Epithelial cell of alveolus of lung (primary cell): ENCODE data around the gene CCPG1. TPM values are rescaled to one million over a fixed set of nuclear protein-coding genes. Genes with fewer than 3 reads are reported as not detected.

Experiments
- total RNA-seq: library from RNA; depleted of rRNA; stranded (reverse); fragments of >200 nt; gene quantifications from 2 replicates; pipeline ENCODE4 v1.2.1, GENCODE V29; 2015

The CCPG1 gene
- total RNA-seq = 22.4 and 30.6 TPM in 2 replicates

GRCh38 chr15:55408012-55408928 is at the start of gene CCPG1, which contains the start of gene PIERCE2:
Gene CCPG1, minus strand, starts transcription at chr15:55408359. Its CDS starts 18,935 bp downstream, at chr15:55389424.
Gene PIERCE2, plus strand, starts transcription at chr15:55408495. Its CDS starts 274 bp downstream, at chr15:55408769.

GRCh38 chr15:55318588-55319494 is 89.3 kb downstream of the CCPG1 start, which contains the start of the genes PIGB and PIGBOS1:
Gene PIGB, plus strand, starts transcription at chr15:55319222. Its CDS starts 29 bp downstream, at chr15:55319251.
Gene PIGBOS1, minus strand, starts transcription at chr15:55319123. Its CDS starts 1,331 bp downstream, at chr15:55317792.

Other genes with a start within 250 kb of the CCPG1 start
- 105 and 120 TPM in 2 replicates for gene RSL24D1, start 211.4 kb downstream of the CCPG1 start, total RNA-seq
- gene RAB27A, start 118.5 kb downstream of the CCPG1 start, total RNA-seq = 13.1 and 19.8 TPM in 2 replicates
- 10.0 and 15.6 TPM in 2 replicates for gene PIGBOS1, start 89.2 kb downstream of the CCPG1 start, total RNA-seq
- gene PIGB, start 89.1 kb downstream of the CCPG1 start, total RNA-seq = 8.7 and 9.7 TPM in 2 replicates
- 6.5 TPM in 1 of 2 replicates, not detected in the other for gene PIERCE2, start 136 bp upstream of the CCPG1 start, total RNA-seq
- 1.6 TPM in 1 of 2 replicates, not detected in the other for gene DNAAF4, start 99.9 kb upstream of the CCPG1 start, total RNA-seq
- gene PYGO1, start 180.0 kb upstream of the CCPG1 start, total RNA-seq = 6.2 and 10.5 TPM in 2 replicates